GM18520 (cell line): ENCODE results near the gene STX16.
"Not testable (repeated sequence)": the region's sequence is repeated elsewhere in the genome, so short reads cannot be mapped to it uniquely, and the experiment has no call there.

ENCODE experiments used
- ATAC-seq: cut with Tn5 transposase; IDR thresholded peaks from one replicate; pipeline ENCODE4 v1.9.1; 2021; ENCODE audit not compliant: unreplicated experiment

The STX16 gene

GRCh38 chr20:58635279-58635665 lies 15.8 kb upstream of the STX16 start:
- no peak for ATAC-seq

GRCh38 chr20:58636396-58636982 lies 14.6 kb upstream of the STX16 start:
- no peak for ATAC-seq

GRCh38 chr20:58636983-58637421 lies 14.1 kb upstream of the STX16 start:
- ATAC-seq = no peak

GRCh38 chr20:58637466-58638213 lies 13.4 kb upstream of the STX16 start:
- no peak for ATAC-seq

- ATAC-seq = no peak
Measured at GRCh38 chr20:58638467-58639181, 12.5 kb upstream of the STX16 start.

- no peak for ATAC-seq
Measured at GRCh38 chr20:58639182-58640146, 11.6 kb upstream of the STX16 start.

GRCh38 chr20:58640446-58640845 lies 10.6 kb upstream of the STX16 start:
- ATAC-seq = no peak

GRCh38 chr20:58642441-58642840 lies 8.6 kb upstream of the STX16 start:
- no peak for ATAC-seq

GRCh38 chr20:58642896-58643295 lies 8.2 kb upstream of the STX16 start:
- not testable (repeated sequence) for ATAC-seq

- ATAC-seq = no peak
Measured at GRCh38 chr20:58645412-58645968, 5.6 kb upstream of the STX16 start.

- no peak for ATAC-seq
Measured at GRCh38 chr20:58646257-58646656, 4.8 kb upstream of the STX16 start.

GRCh38 chr20:58646703-58647102 lies 4.4 kb upstream of the STX16 start:
- no peak for ATAC-seq

- ATAC-seq = no peak
Measured at GRCh38 chr20:58647162-58647795, 3.8 kb upstream of the STX16 start.

- ATAC-seq = no peak
Measured at GRCh38 chr20:58647796-58648501, 3.1 kb upstream of the STX16 start.

GRCh38 chr20:58648502-58648825 lies 2.6 kb upstream of the STX16 start:
- not testable (repeated sequence) for ATAC-seq

- ATAC-seq = no peak
Measured at GRCh38 chr20:58649288-58650180, 1.5 kb upstream of the STX16 start.

- ATAC-seq = no peak
Measured at GRCh38 chr20:58650181-58650775, 805 bp upstream of the STX16 start.

GRCh38 chr20:58651559-58651945 lies 469 bp downstream of the STX16 start:
- ATAC-seq = no peak
